Measurements from ENCODE around the gene PDZD2. TPM values are rescaled to one million over a fixed set of nuclear protein-coding genes. Genes with fewer than 3 reads are reported as not detected.

PDZD2 gene
- total RNA-seq, 4 donors from 2014 or later: 2.8 to 5.3 (median 4.0) TPM

GRCh38 chr5:31645420-31646081 lies 6.6 kb downstream of the PDZD2 start:
- ATAC-seq (peak in 1 of 2 donors; percentile 15), DNase-seq (no peak)
- no peaks in the 10 kb centered on the region for H3K4me1 ChIP-seq
- TF ChIP-seq CTCF (IDR thresholded peaks at IDR 0.05 in 4 of 5, conservative IDR thresholded peaks at IDR 0.05 in 1 of 5) (no peak), POLR2A (IDR thresholded peaks at IDR 0.05) (no peak)
- H3K27ac ChIP-seq: no peak overlapping the region
- H3K27me3 ChIP-seq: no peaks in the 10 kb centered on the region
- intact Hi-C loops (cut with DNase I; ENCODE audit: low total_unique reads): no loop called here
- no peaks in the 10 kb centered on the region for H3K9me3 ChIP-seq
- no peaks in the 10 kb centered on the region for H3K36me3 ChIP-seq
- H3K4me3 ChIP-seq: no peak overlapping the region
- in situ Hi-C loops (cut with MboI; ENCODE audit: low sequenced_read_pairs in 4 of 4): no loop called here

- Histone ChIP-seq H3K27ac (no peak overlapping the region), H3K9me3 (no peaks in the 10 kb centered on the region), H3K4me1 (no peaks in the 10 kb centered on the region), H3K27me3 (no peaks in the 10 kb centered on the region), H3K4me3 (no peak overlapping the region), H3K36me3 (no peaks in the 10 kb centered on the region)
- in situ Hi-C loops (cut with MboI; ENCODE audit: low sequenced_read_pairs in 4 of 4): no loop called here
- intact Hi-C loops (cut with DNase I; ENCODE audit: low total_unique reads): no loop called here
- no peak for ATAC-seq
- no peak for DNase-seq
- TF ChIP-seq POLR2A (IDR thresholded peaks at IDR 0.05): no peak
- no peak for TF ChIP-seq CTCF (IDR thresholded peaks at IDR 0.05 in 4 of 5, conservative IDR thresholded peaks at IDR 0.05 in 1 of 5)
Observed at GRCh38 chr5:31648326-31648725, 9.4 kb downstream of the PDZD2 start.

GRCh38 chr5:31651241-31651640 lies 12.3 kb downstream of the PDZD2 start:
- no peaks in the 10 kb centered on the region for H3K27me3 ChIP-seq
- intact Hi-C loops (cut with DNase I; ENCODE audit: low total_unique reads) (no loop called here), in situ Hi-C loops (cut with MboI; ENCODE audit: low sequenced_read_pairs in 4 of 4) (no loop called here)
- no peaks in the 10 kb centered on the region for H3K9me3 ChIP-seq
- DNase-seq (no peak), ATAC-seq (no peak)
- H3K4me3 ChIP-seq: no peak overlapping the region
- H3K4me1 ChIP-seq: no peaks in the 10 kb centered on the region
- H3K36me3 ChIP-seq: no peaks in the 10 kb centered on the region
- no peak overlapping the region for H3K27ac ChIP-seq
- TF ChIP-seq POLR2A (IDR thresholded peaks at IDR 0.05): no peak
- TF ChIP-seq CTCF (IDR thresholded peaks at IDR 0.05 in 4 of 5, conservative IDR thresholded peaks at IDR 0.05 in 1 of 5): no peak

GRCh38 chr5:31655491-31655890 lies 16.6 kb downstream of the PDZD2 start:
- in situ Hi-C loops (cut with MboI; ENCODE audit: low sequenced_read_pairs in 4 of 4): loop anchor here in 1 of 4 donors (5.0 kb wide), 1 partner anchor 82 kb away; no protein-coding TSS in a partner anchor
- Histone ChIP-seq H3K9me3 (no peaks in the 10 kb centered on the region), H3K36me3 (no peaks in the 10 kb centered on the region), H3K27me3 (no peaks in the 10 kb centered on the region), H3K4me3 (no peak overlapping the region), H3K4me1 (no peaks in the 10 kb centered on the region), H3K27ac (no peak overlapping the region)
- ATAC-seq: no peak
- no peak for DNase-seq
- TF ChIP-seq POLR2A (IDR thresholded peaks at IDR 0.05): no peak
- no peak for TF ChIP-seq CTCF (IDR thresholded peaks at IDR 0.05 in 4 of 5, conservative IDR thresholded peaks at IDR 0.05 in 1 of 5)
- intact Hi-C loops (cut with DNase I; ENCODE audit: low total_unique reads): no loop called here

- H3K9me3 ChIP-seq: no peaks in the 10 kb centered on the region
- H3K4me3 ChIP-seq: no peak overlapping the region
- H3K36me3 ChIP-seq: no peaks in the 10 kb centered on the region
- H3K4me1 ChIP-seq: no peaks in the 10 kb centered on the region
- in situ Hi-C loops (cut with MboI; ENCODE audit: low sequenced_read_pairs in 4 of 4) (loop anchor here in 1 of 4 donors (5.0 kb wide), 1 partner anchor 80 kb away; no protein-coding TSS in a partner anchor), intact Hi-C loops (cut with DNase I; ENCODE audit: low total_unique reads) (no loop called here)
- H3K27me3 ChIP-seq: no peaks in the 10 kb centered on the region
- no peak overlapping the region for H3K27ac ChIP-seq
- DNase-seq (no peak), ATAC-seq (no peak)
- no peak for TF ChIP-seq POLR2A (IDR thresholded peaks at IDR 0.05)
- TF ChIP-seq CTCF (IDR thresholded peaks at IDR 0.05 in 4 of 5, conservative IDR thresholded peaks at IDR 0.05 in 1 of 5): no peak
Observed at GRCh38 chr5:31656806-31657205, 17.9 kb downstream of the PDZD2 start.

All from gastrocnemius medialis (tissue), 4 donors.